CD4-positive, alpha-beta T cell treated with Interleukin-10 for 1 hour (primary cell): ENCODE data around the gene CTDNEP1.

Source experiments
- DNase-seq: peaks from one replicate; pipeline ENCODE4 v3.0.0-alpha.2; 2020

Gene CTDNEP1

DNA sequence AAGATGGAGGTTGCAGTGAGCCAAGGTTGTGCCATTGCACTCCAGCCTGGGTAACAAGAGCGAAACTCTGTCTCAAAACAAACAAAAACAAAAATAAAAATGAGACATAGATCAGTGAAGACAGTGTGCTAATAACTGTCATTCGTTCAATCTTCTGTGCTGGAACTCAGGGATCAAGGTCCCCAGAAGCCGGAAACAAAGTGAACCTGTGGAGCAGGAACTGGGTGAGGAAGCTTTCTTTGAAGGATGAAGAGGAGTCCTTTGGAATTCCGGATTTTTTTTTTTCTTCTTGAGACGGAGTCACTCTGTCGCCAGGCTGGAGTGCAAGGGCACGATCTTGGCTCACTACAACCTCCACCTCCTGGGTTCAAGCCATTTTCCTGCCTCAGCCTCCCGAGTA is 27.9 kb upstream of the CTDNEP1 start:
- no peak for DNase-seq

DNA sequence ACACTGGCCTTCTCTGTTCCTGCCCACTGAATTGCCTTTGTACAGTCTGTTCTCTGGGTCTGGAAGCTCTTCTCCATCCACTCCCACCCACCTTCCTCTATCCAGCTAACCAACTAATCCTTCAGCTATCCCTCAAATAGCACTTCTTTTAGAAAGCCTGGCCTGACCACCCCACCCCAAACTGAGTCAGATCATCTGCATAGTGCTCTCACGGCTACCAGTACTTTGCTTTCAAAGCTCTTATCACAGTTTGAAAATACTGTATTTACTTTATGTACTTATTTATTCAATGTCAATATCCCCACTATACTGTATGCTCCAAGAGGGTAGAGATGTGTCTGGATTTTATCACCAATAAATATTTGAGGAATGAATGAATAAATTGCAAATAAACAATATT is 15.2 kb upstream of the CTDNEP1 start:
- DNase-seq: no peak

DNA sequence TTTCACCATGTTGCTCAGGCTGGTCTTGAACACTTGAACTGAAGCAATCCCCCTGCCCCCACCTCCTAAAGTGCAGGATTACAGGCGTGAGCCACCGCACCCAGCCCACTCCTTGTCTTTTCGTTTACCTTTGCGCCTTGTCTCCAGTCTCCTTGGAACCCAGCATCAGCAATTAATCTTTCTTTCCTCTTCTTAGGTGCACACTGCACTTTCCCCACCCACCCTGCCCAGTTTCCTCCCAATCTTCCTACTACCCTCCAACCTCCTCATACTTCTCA is 12.2 kb upstream of the CTDNEP1 start:
- no peak for DNase-seq

GRCh38 chr17:7262935-7263800 is 11.6 kb upstream of the CTDNEP1 start:
- DNase-seq: peak; percentile 25

- no peak for DNase-seq
Measured at GRCh38 chr17:7262192-7262934, 10.8 kb upstream of the CTDNEP1 start, which contains the start of gene CLDN7. Gene CLDN7 (minus strand): TSS chr17:7262478. CDS start chr17:7262043, 435 bp downstream.

- peak; percentile 34 for DNase-seq
Measured at GRCh38 chr17:7261379-7262191, 10.1 kb upstream of the CTDNEP1 start.

DNA sequence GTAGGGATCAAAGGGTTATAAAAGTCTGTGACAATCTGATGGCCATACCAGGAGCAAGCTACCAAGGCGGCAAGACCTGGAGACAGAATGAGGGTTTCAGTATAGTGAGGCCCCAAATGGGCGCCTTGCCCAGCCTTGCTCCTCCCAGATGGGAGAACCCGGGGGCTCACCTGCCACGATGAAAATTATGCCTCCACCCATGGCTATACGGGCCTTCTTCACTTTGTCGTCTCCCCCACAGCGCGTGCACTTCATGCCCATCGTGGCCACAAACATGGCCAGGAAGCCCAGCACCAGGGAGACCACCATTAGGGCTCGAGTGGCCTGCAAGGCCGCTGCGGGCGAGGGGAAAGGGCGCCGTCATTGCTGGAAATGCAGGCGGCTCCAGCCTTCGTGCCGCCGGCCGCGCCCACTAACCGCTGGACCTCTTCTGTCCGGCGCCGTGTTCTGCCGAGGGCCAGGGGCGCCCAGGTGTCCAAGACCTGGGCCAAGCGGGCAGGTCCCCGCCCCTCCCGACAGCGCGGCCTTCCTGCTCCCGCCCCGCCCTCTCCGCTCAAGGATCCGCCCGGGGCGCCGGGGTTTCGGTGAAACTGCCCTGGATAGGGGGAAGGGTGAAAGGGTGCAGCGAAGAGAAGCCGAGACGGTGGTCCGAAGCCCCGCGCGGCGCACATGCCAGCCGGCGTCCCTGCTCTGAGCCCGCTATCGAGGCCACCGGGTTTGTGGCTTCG is 9.3 kb upstream of the CTDNEP1 start:
- peak; percentile 42 for DNase-seq

- no peak for DNase-seq
Measured at GRCh38 chr17:7260151-7260550, 8.6 kb upstream of the CTDNEP1 start.

DNA sequence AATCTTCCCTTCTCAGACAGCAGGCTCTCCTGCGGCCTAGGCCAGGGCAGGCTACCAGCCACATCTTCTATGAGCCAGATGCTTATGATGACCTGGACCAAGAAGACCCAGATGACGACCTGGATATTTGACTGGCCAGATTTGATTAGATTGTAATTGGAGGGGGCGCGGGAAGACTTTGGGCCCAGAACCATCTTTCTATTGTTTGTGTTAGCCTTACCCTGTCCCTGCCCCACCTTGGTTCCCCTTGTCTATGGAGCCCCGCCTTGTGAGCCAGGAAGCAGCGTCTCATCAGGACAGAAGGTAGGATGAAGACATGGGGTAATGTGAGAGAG is 8.0 kb upstream of the CTDNEP1 start:
- DNase-seq: no peak

- DNase-seq: no peak
Measured at GRCh38 chr17:7258731-7259554, 7.4 kb upstream of the CTDNEP1 start.

DNA sequence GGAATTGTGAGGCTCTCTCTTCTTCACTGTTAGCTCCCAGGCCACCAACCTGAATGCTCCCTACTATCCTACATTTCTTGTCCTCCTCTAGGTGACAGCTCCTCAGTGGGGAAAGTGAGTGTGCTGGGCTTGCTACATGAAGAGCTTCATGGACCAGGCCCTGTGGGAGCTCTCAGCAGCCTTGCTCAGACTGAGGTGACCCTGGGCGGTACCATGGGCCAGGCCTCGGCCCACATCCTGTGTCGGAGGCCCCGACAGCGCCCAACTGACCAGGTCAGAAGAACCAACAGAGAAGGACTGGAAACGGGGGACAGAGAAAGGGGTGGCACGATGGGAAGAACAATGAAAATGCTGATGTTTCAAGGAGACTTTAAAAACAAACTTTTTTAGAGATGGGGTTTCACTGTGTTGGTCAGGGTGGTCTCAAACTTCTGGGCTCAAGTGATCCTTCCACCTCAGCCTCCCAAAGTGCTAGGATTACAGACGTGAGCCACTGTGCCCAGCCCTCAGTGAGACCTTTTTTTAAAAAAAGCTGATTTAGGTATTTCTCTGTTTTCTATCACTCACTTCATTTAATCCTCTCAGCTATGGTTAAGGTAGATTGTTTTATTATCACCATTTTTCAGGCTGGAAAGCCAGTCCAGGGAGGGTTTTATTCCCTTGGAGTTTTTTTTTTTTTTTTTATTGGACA is 5.4 kb upstream of the CTDNEP1 start:
- no peak for DNase-seq

DNA sequence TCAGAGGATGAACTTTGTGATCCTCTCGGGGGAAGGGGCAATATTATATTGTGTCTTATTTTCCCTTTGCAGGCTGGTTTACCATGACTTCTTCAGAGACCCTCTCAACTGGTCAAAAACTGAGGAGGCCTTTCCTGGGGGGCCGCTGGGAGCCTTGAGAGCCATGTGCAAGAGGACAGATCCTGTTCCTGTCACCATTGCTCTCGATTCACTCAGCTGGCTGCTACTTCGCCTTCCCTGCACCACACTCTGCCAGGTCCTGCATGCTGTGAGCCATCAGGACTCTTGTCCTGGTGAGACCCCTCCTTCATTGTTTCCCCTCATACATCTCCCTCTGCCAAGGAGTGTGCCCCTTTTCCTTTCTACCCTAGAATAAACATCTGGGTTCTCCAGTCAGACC is 3.0 kb upstream of the CTDNEP1 start:
- DNase-seq: no peak

DNA sequence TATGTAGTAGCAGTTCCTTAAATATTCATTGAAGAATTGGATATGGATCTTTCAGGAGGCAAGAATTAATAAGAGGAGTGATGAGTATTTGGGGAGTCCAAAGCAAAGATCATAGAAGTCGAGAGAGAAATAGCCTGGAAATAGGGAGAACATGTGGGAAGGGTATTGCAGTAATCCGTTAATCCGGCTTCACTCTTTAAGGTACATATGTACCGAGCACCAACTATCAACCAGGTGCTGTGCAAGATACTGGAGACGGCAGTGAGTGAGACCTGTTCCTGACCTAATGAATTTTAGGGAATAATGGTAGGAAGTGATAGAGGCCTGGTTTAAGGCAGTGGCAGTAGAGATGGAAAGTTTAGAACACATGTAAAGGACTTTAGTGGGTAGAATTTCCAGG is 1.5 kb upstream of the CTDNEP1 start:
- DNase-seq: no peak

DNA sequence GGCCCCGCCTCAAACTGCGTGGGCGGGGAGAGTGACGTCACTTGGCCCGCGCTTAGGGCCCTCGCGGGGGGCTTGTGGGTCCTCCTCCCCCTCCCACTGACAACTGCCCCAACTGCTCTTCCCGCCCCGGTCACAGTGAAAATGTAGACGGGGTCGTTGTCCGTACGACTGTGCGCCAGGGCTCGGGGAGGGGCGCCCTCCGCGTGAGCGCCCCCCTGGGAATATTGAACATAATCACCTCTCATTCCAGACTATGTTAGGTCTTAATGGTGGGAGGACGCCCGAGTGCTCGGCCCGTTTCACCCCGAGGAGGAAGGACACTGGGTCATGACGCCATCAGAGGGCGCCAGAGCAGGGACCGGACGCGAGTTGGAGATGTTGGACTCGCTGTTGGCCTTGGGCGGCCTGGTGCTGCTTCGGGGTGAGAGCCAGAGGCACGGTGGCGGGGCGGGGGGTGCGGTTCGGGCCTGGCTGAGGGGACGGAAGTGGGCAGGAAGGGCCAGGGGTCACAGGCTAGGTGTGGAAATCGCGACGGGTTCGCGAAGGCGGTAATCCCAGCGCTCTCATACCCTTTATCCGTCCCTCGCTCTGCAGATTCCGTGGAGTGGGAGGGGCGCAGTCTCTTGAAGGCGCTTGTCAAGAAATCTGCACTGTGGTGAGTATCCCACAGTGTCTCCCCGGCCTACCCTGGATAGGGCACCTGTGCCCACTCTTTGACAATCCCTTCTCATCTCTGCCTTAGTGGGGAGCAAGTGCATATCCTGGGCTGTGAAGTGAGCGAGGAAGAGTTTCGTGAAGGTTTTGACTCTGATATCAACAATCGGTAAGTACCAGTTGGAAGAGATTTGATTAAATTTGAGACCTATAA is 876 bp upstream of the CTDNEP1 start, which contains the start of gene ELP5:
Gene ELP5 (plus strand): TSS at position 40 of the 868 bp plus-strand sequence. CDS start 336 bp downstream, at position 376.
- peak; percentile 90 for DNase-seq

GRCh38 chr17:7250695-7251627 is 573 bp downstream of the CTDNEP1 start:
- peak; percentile 75 for DNase-seq

DNA sequence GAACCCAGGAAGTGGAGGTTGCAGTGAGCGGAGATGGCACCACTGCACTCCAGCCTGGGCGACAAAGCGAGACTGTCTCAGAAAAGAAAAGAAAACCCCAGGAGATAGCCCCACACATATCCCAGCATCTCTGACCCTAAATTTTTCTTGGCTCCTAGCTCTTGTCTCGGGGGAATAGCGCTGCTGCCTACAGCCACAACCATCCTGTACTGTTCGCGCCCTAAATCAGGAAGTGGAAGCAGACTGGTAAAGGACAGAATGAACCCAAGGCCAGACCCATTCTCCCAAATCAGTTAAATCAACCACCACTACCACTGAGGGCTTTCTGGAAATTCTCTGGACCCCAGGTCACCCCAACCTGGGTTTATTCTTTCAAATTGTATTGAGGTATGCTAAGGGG is 1.7 kb downstream of the CTDNEP1 start:
- no peak for DNase-seq

DNA sequence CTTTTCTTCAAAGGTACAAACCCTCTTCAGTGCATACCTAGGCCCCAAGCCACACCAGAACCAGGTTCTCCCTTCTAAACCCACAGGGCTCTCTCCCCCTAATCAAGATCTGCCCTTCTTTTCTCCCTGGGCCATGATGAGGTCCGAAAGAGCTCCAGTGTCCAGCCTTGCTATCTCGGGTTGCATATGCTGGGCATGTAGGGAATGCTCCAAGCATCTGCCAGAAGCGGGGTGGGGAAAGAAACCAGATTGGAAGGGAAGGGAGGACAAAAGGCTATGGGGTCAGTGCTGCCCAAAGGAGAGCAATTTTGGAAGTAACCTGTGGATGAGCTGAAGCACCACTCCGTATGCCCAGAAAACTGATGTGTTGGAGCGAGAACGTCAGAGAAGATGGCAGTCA is 2.3 kb downstream of the CTDNEP1 start:
- DNase-seq: no peak

- DNase-seq: no peak
Measured at GRCh38 chr17:7248796-7249195, 2.7 kb downstream of the CTDNEP1 start.

- no peak for DNase-seq
Measured at GRCh38 chr17:7246779-7247178, 4.8 kb downstream of the CTDNEP1 start.
